Pancreas (tissue), 10 donors: ENCODE measurements around the gene LEMD2. TPM values are rescaled to one million over a fixed set of nuclear protein-coding genes. Genes with fewer than 3 reads are reported as not detected.

Experiments used
- ATAC-seq, 4 donors: fragments of 200-7000 bp; cut with Tn5 transposase; one replicate each; pipeline versions ENCODE4 v1.8.0 to v1.9.1; 2020; ENCODE audit warnings: mild to moderate bottlenecking in 4 of 4, moderate library complexity in 4 of 4
- DNase-seq, 6 donors: peaks; one replicate each; pipeline ENCODE4 v3.0.0-alpha.2; 2020
- FAIRE-seq: peaks from 2 replicates; lab custom pipeline; 2012; peaks lifted over from hg19 to GRCh38; lab: Jason Lieb, UNC
- H3K27ac ChIP-seq, 4 donors: fragments of 200-600 bp; sonication (generic); 1 replicate in 3 of 4; 2 replicates in 1 of 4; pipeline versions ENCODE4 v1.5.0 to v1.8.0; 2020
- H3K27me3 ChIP-seq, 4 donors: fragments of 200-600 bp; one replicate each; pipeline ENCODE4 v1.8.0; 2021
- H3K36me3 ChIP-seq, 3 donors: fragments of 200-600 bp; sonication (generic) in 1 of 3; one replicate each; pipeline versions ENCODE4 v1.5.0 to v1.8.0; 2020 to 2021
- H3K4me1 ChIP-seq, 3 donors: fragments of 200-600 bp; one replicate each; pipeline ENCODE4 v1.8.0; 2021
- H3K4me3 ChIP-seq, 4 donors: fragments of 200-600 bp; sonication (generic) in 2 of 4; one replicate each; pipeline versions ENCODE4 v1.5.0 to v1.8.0; 2020 to 2021
- H3K9me3 ChIP-seq, 4 donors: fragments of 200-600 bp; one replicate each; pipeline ENCODE4 v1.8.0; 2021
- WGBS, 2 donors: extraction: QIAGEN DNeasy Blood & Tissue Kit; methylation state at CpG; one replicate each; pipeline ENCODE4 v1.1.7; 2013; 5-methylcytosine and 5-hydroxymethylcytosine counted together
- intact Hi-C, 3 donors: fragments of 100-400 bp; cut with DNase I; formaldehyde crosslinking; loops; one replicate each; pipeline versions ENCODE4 v1.11.1 to v1.14.2; 2022
- polyA plus RNA-seq, 2 donors: library from polyadenylated mRNA; stranded (reverse); fragments of 200-250 nt; gene quantifications; one replicate each; pipeline ENCODE4 v1.2.3, GENCODE V29; 2013
- total RNA-seq, 6 donors: library from RNA; stranded (reverse); fragmentation: NEBNext Ultra II Directional in 4 of 6; extraction: Animal tissue kit (Norgen Biotek cat#: 25700) in 4 of 6; gene quantifications; one replicate each; pipeline versions ENCODE4 v1.2.1 to v1.2.4, GENCODE V29; 2021 to 2023
- TF ChIP-seq, protein P1 (sequence below), 4 donors: fragments of 200-600 bp; sonication (generic) in 3 of 4; IDR thresholded peaks; one replicate each; pipeline versions ENCODE4 v1.5.0 to v1.8.0; 2021; ENCODE audit warnings: antibody characterized with exemption in 4 of 4
- donor health status: healthy with polysubstance abuse.
- donor health status: DM: no; HTN: no; CAD: no; lungs with moderate emphysema.
- donor health status: DM: no; HTN: no; CAD: no.
- donor health status: control.
- donor health status: control.
- donor health status: Bipolar disorder and iron deficiency.
- donor health status: DM: yes; HTN: yes; CAD: no.
- donor health status: DM: no; HTN: no; CAD: no.
- donor health status: DM: no; HTN: no; CAD: no.
- donor health status: DM: yes; HTN: yes; CAD: no.

The LEMD2 gene
- total and polyA plus RNA-seq, 8 donors, result 23.4 to 59.4 (median 30.0) TPM

GRCh38 chr6:33802186-33802958 lies 13.4 kb upstream of the LEMD2 start:
- intact Hi-C loops, result no loop called here
- no peaks in the 10 kb centered on the region for H3K4me1 ChIP-seq
- ATAC-seq (no peak), DNase-seq (no peak), FAIRE-seq (no peak)
- no peak overlapping the region for H3K4me3 ChIP-seq
- WGBS, 2 donors, result 80% methylated on average over 14 of the region's 14 CpGs
- TF ChIP-seq, protein P1, sequence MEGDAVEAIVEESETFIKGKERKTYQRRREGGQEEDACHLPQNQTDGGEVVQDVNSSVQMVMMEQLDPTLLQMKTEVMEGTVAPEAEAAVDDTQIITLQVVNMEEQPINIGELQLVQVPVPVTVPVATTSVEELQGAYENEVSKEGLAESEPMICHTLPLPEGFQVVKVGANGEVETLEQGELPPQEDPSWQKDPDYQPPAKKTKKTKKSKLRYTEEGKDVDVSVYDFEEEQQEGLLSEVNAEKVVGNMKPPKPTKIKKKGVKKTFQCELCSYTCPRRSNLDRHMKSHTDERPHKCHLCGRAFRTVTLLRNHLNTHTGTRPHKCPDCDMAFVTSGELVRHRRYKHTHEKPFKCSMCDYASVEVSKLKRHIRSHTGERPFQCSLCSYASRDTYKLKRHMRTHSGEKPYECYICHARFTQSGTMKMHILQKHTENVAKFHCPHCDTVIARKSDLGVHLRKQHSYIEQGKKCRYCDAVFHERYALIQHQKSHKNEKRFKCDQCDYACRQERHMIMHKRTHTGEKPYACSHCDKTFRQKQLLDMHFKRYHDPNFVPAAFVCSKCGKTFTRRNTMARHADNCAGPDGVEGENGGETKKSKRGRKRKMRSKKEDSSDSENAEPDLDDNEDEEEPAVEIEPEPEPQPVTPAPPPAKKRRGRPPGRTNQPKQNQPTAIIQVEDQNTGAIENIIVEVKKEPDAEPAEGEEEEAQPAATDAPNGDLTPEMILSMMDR (IDR thresholded peaks at IDR 0.05), result no peak
- H3K9me3 ChIP-seq, result no peaks in the 10 kb centered on the region
- H3K36me3 ChIP-seq, result no peaks in the 10 kb centered on the region
- no peak overlapping the region for H3K27ac ChIP-seq
- H3K27me3 ChIP-seq, result peaks cover 0 to 5% (median 0%) of the 10 kb centered on the region in 4 donors

DNA sequence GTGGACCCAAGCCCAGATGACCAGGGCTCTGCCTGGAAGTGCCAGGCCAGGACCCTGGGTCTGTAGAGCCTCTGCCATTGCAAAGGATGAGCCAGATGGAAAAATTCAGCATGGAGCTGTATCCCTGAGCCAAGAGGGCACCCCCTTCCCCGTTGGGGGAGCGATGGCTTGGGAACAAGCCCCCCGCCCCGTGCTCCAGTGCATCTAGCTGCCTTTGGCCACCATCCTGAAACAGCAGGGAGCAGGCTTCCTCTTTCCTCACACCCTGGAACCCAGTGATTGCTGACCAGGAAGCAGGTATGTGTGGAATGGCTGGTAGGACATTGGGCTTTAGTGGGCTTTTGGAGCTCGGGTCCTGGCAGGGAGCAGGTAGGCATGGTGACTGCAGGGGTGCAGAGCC lies 12.7 kb upstream of the LEMD2 start:
- ATAC-seq (no peak), DNase-seq (no peak), FAIRE-seq (no peak)
- intact Hi-C loops, result no loop called here
- TF ChIP-seq, protein P1 (IDR thresholded peaks at IDR 0.05), result no peak
- 69 to 95% methylated on average over 5 of the region's 5 CpGs for WGBS, 2 donors
- Histone ChIP-seq H3K27ac (no peak overlapping the region), H3K36me3 (no peaks in the 10 kb centered on the region), H3K27me3 (peaks cover 0 to 5% (median 0%) of the 10 kb centered on the region in 4 donors), H3K9me3 (no peaks in the 10 kb centered on the region), H3K4me1 (no peaks in the 10 kb centered on the region), H3K4me3 (no peak overlapping the region)

- WGBS, 2 donors, result 78 to 82% methylated on average over 13 of the region's 13 CpGs
- DNase-seq, result no peak
- peaks cover 0 to 5% (median 0%) of the 10 kb centered on the region in 4 donors for H3K27me3 ChIP-seq
Measured at GRCh38 chr6:33800248-33800969, 11.5 kb upstream of the LEMD2 start.

GRCh38 chr6:33799454-33800113 lies 10.7 kb upstream of the LEMD2 start:
- Histone ChIP-seq H3K27ac (no peak overlapping the region), H3K4me1 (no peaks in the 10 kb centered on the region), H3K27me3 (no peaks in the 10 kb centered on the region), H3K36me3 (no peaks in the 10 kb centered on the region), H3K4me3 (no peak overlapping the region), H3K9me3 (no peaks in the 10 kb centered on the region)
- TF ChIP-seq, protein P1 (IDR thresholded peaks at IDR 0.05), result no peak
- WGBS, 2 donors, result 56 to 63% methylated on average over 4 of the region's 4 CpGs
- ATAC-seq (no peak), DNase-seq (no peak), FAIRE-seq (no peak)
- intact Hi-C loops, result no loop called here

More at GRCh38 chr6:33800248-33800969, 11.5 kb upstream of the LEMD2 start:
- intact Hi-C loops, result no loop called here
- Histone ChIP-seq H3K27ac (no peak overlapping the region), H3K9me3 (no peaks in the 10 kb centered on the region), H3K4me1 (no peaks in the 10 kb centered on the region), H3K4me3 (no peak overlapping the region), H3K36me3 (no peaks in the 10 kb centered on the region)
- TF ChIP-seq, protein P1 (IDR thresholded peaks at IDR 0.05), result no peak
- no peak for ATAC-seq
- FAIRE-seq, result no peak
